HUES48 (cell line): ENCODE results near the gene EEPD1.

Experiments
- H3K27ac ChIP-seq: one replicate; pipeline ENCODE4 v1.7.0; 2013; ENCODE audit warnings: low read depth, low read length, inconsistent platforms
- H3K27me3 ChIP-seq: 2 replicates; pipeline ENCODE4 v1.6.1; 2013; ENCODE audit warnings: mild to moderate bottlenecking, low read length; ENCODE audit not compliant: control insufficient read depth, insufficient read depth
- H3K36me3 ChIP-seq: 2 replicates; pipeline ENCODE4 v1.6.1; 2013; ENCODE audit warnings: low read length; ENCODE audit not compliant: control insufficient read depth, insufficient read depth
- H3K4me1 ChIP-seq: 2 replicates; pipeline ENCODE4 v1.6.1; 2013; ENCODE audit warnings: mild to moderate bottlenecking, low read length; ENCODE audit not compliant: control insufficient read depth, insufficient read depth
- H3K4me3 ChIP-seq: 2 replicates; pipeline ENCODE4 v1.5.1; 2013; ENCODE audit warnings: mild to moderate bottlenecking, low read depth, low read length
- H3K9ac ChIP-seq: 2 replicates; pipeline ENCODE4 v1.6.1; 2013; ENCODE audit warnings: mild to moderate bottlenecking, low read depth, low read length, moderate library complexity
- H3K9me3 ChIP-seq: 2 replicates; pipeline ENCODE4 v1.6.1; 2013; ENCODE audit warnings: low read length; ENCODE audit not compliant: control insufficient read depth, insufficient read depth

The EEPD1 gene

DNA sequence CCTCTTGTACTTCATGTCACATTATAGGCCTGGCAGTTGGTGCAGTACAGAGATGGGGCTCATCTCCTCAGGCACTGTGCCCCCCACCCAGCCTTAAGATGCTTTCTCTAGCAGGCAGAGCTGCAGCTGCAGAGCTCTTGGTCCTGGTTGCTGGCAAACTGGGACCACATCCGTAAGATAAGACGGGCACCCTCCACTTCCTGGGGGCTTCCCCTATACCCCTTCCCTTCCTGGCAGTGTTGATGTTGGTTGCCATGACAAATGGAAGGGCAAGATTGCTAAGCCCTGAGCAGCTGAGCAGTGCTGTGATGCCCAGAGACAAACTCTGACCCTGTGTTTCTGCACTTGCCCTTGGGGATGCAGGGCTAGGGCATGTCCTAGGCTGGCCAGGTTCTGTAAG is 133.2 kb downstream of the EEPD1 start:
- peaks cover 36% of the 10 kb centered on the region for H3K4me1 ChIP-seq

DNA sequence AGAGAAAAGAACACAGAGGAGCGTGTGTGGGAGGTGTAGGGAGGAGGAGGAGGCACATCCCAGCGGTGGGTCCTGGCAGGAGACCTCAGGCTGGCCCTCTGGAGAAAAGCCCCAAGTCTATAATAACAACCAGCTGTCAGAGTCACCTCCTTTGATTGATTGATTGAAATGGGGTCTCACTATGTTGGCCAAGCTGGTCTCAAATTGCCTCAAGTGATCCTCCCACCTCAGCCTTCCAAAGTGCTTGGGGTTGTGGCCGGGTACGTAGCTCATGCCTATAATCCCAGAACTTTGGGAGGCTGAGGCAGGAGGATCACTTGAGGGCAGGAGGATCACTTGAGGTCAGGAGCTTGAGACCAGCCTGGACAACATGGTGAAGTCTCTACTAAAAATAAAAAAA is 133.6 kb downstream of the EEPD1 start:
- Histone ChIP-seq H3K27me3 (no peaks in the 10 kb centered on the region), H3K9ac (no peak overlapping the region), H3K4me3 (no peak overlapping the region), H3K9me3 (no peaks in the 10 kb centered on the region), H3K27ac (no peak overlapping the region), H3K36me3 (no peaks in the 10 kb centered on the region), H3K4me1 (peaks cover 33% of the 10 kb centered on the region)

More for the DNA sequence above, 133.2 kb downstream of the EEPD1 start:
- Histone ChIP-seq H3K9ac (no peak overlapping the region), H3K27me3 (no peaks in the 10 kb centered on the region), H3K9me3 (no peaks in the 10 kb centered on the region), H3K27ac (no peak overlapping the region), H3K4me3 (no peak overlapping the region), H3K36me3 (no peaks in the 10 kb centered on the region)

GRCh38 chr7:36287371-36288241 is 134.6 kb downstream of the EEPD1 start:
- Histone ChIP-seq H3K9me3 (no peaks in the 10 kb centered on the region), H3K9ac (no peak overlapping the region), H3K36me3 (no peaks in the 10 kb centered on the region), H3K27me3 (no peaks in the 10 kb centered on the region), H3K4me1 (peaks cover 30% of the 10 kb centered on the region), H3K27ac (peak overlapping the region; percentile 21), H3K4me3 (no peak overlapping the region)

DNA sequence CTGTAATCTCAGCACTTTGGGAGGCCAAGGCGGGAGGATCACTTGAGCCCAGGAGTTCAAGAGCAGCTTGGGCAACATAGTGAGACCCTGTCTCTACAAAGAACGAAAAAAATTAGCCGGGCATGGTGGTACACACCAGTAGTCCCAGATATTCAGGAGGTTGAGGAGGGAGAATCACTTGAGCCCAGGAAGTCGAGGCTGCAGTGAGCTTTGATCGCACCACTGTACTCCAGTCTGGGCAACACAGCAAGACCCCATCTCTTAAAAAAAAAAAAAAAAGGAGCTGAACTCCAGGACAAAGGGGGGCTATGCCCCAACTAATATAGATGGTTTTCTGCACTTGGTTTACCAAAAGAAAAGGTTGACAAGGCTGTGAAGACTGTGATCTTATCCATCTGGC is 135.4 kb downstream of the EEPD1 start:
- Histone ChIP-seq H3K36me3 (no peaks in the 10 kb centered on the region), H3K27me3 (no peaks in the 10 kb centered on the region), H3K9ac (no peak overlapping the region), H3K27ac (no peak overlapping the region), H3K9me3 (no peaks in the 10 kb centered on the region), H3K4me1 (peaks cover 21% of the 10 kb centered on the region), H3K4me3 (no peak overlapping the region)

DNA sequence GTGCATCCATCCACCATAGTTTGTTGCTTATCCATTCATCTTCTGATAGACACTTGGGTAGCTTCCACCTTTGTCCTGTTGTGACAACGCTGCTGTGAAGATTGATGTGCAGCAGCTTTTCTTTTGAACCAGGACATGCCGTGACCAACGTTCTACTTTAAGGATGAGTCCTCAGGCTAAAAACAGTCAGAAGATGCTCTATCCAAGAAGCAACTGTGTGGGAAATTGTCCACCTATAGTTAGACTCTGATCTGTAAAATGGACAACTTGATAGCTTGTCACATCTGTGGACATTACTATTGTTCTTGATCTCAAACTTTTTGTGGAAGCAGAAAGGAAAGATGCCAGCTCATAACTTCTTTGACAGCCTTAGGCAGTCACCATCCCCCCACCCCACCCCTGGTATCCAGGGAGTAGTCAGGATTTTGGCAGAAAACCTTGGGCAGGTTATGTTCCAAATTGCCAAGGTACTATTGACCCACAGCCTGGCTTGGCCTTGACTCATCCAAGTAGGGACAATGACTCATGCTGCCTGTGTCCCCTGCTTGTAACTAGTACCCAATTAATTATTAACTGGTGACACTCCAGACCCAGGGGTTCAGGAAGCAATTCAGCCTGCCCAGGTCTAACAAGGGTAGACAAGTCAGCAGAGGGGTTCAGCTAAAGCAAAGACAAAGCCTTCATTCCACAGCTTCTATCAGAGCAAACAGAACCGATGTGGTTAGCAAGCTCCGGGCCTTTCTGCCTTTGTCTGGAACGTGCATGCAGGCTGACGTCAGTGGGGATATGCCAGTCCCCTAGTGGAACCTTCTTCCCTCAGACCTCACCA is 137.0 kb downstream of the EEPD1 start:
- Histone ChIP-seq H3K27ac (peak overlapping the region; percentile 26), H3K4me1 (peaks cover 15% of the 10 kb centered on the region)

GRCh38 chr7:36291387-36292316 is 138.6 kb downstream of the EEPD1 start:
- H3K9ac ChIP-seq, result no peak overlapping the region
- H3K4me1 ChIP-seq, result peaks cover 15% of the 10 kb centered on the region
- H3K9me3 ChIP-seq, result no peaks in the 10 kb centered on the region
- H3K27me3 ChIP-seq, result no peaks in the 10 kb centered on the region
- peak overlapping the region; percentile 65 for H3K27ac ChIP-seq
- no peaks in the 10 kb centered on the region for H3K36me3 ChIP-seq
- no peak overlapping the region for H3K4me3 ChIP-seq

More for the DNA sequence above, 137.0 kb downstream of the EEPD1 start:
- Histone ChIP-seq H3K9ac (no peak overlapping the region), H3K36me3 (no peaks in the 10 kb centered on the region), H3K9me3 (no peaks in the 10 kb centered on the region), H3K27me3 (no peaks in the 10 kb centered on the region), H3K4me3 (no peak overlapping the region)

DNA sequence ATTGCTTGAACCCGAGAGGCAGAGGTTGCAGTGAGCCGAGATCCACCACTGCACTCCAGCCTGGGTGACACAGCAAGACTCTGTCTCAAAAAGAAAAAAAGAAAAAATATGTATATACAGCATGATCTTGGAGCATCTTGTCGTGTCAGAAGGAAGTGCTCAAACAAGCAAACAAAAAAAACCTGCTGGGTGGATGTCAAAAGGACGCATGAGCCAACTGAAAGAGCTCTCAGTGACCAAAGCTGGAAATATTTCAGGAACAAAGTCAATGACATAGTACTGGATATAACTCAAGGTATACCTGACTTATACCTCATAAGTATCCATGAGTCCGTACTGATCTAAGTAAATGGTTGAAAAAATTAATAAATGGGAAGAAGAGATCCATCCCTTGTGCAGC is 142.0 kb downstream of the EEPD1 start:
- H3K4me3 ChIP-seq, result no peak overlapping the region
- H3K4me1 ChIP-seq, result peaks cover 17% of the 10 kb centered on the region
- H3K9ac ChIP-seq, result no peak overlapping the region
- H3K27me3 ChIP-seq, result no peaks in the 10 kb centered on the region
- H3K27ac ChIP-seq, result no peak overlapping the region
- no peaks in the 10 kb centered on the region for H3K9me3 ChIP-seq
- no peaks in the 10 kb centered on the region; the same call in 1 of the 2 replicates for H3K36me3 ChIP-seq

DNA sequence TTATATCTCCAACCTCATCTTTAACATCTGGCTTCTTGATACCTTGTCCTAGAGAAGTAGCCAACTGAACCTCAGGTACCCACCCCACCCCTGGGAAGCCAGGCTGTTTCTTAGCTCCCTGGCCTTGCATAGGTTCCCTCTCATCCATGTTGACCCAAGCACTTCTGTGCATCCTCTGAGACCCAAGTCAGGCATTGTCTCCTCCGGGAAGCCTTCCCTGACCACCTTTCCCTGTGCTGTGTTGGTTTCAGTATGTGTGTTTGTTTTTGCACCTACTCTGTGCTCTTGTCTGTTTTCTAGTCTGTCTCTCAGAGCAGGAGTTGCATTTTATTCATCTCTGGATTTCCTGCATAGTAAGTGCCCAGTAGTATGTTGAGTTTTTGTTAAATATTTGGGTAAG is 143.2 kb downstream of the EEPD1 start:
- no peaks in the 10 kb centered on the region for H3K9me3 ChIP-seq
- H3K27ac ChIP-seq, result no peak overlapping the region
- H3K9ac ChIP-seq, result no peak overlapping the region
- no peaks in the 10 kb centered on the region; the same call in 1 of the 2 replicates for H3K36me3 ChIP-seq
- no peaks in the 10 kb centered on the region for H3K27me3 ChIP-seq
- no peak overlapping the region for H3K4me3 ChIP-seq
- peaks cover 22% of the 10 kb centered on the region for H3K4me1 ChIP-seq

DNA sequence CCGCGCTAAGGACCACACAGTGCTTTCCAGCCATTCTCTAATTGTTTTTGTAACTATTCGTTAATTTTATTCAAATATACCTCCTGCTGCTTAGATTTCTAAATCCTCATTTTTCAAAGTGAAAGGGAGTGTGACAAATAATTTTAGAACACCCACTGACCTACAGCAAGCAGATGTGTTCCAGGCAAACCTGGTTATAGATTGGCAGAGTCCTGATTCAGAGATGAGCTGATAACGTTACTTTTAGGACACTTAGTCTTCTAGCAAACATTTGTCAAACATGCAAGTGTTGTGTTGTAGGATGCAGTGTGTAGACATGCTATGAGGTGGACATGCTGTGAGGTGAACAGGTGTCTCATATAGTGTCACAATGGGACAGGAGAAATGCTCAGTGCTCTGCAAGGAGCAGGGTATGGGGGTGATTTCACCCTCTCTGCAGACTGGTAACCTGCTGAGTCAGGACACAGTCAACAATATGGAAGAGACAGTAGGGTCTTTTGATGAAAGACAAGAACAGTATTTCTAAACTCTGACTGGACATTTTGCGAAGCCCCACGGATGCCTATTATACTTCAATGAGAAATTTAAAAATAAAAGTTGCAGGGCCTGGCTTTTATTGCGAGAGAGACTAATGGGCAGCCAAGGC is 144.4 kb downstream of the EEPD1 start:
- H3K4me3 ChIP-seq, result no peak overlapping the region
- no peak overlapping the region for H3K9ac ChIP-seq
- H3K9me3 ChIP-seq, result no peaks in the 10 kb centered on the region
- H3K27ac ChIP-seq, result no peak overlapping the region
- no peaks in the 10 kb centered on the region; the same call in 1 of the 2 replicates for H3K36me3 ChIP-seq
- H3K27me3 ChIP-seq, result no peaks in the 10 kb centered on the region
- H3K4me1 ChIP-seq, result peaks cover 13% of the 10 kb centered on the region

- Histone ChIP-seq H3K27me3 (no peaks in the 10 kb centered on the region), H3K4me3 (no peak overlapping the region), H3K36me3 (no peaks in the 10 kb centered on the region; the same call in 1 of the 2 replicates), H3K9me3 (no peaks in the 10 kb centered on the region), H3K4me1 (peaks cover 13% of the 10 kb centered on the region), H3K9ac (no peak overlapping the region), H3K27ac (no peak overlapping the region)
Observed at GRCh38 chr7:36298106-36298505, 145.1 kb downstream of the EEPD1 start.
